T-helper 22 cell (primary cell): ENCODE data around the gene DYDC2.
"Not testable (repeated sequence)": the region's sequence is repeated elsewhere in the genome, so short reads cannot be mapped to it uniquely, and the experiment has no call there.

ENCODE experiments used
- DNase-seq: peaks from one replicate; pipeline ENCODE4 v3.0.0-alpha.2; 2020; ENCODE audit warnings: low read depth

DYDC2 gene, protein sequence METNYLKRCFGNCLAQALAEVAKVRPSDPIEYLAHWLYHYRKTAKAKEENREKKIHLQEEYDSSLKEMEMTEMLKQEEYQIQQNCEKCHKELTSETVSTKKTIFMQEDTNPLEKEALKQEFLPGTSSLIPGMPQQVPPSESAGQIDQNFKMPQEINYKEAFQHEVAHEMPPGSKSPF

GRCh38 chr10:80356563-80356988 is at the start of gene DYDC2, which contains the start of gene DYDC1:
TSS of gene DYDC2 (plus strand) at chr10:80356781. CDS start at chr10:80362444, 5,663 bp downstream.
TSS of gene DYDC1 (minus strand) at chr10:80356755. CDS start at chr10:80352601, 4,154 bp downstream.
- no peak for DNase-seq

DNA sequence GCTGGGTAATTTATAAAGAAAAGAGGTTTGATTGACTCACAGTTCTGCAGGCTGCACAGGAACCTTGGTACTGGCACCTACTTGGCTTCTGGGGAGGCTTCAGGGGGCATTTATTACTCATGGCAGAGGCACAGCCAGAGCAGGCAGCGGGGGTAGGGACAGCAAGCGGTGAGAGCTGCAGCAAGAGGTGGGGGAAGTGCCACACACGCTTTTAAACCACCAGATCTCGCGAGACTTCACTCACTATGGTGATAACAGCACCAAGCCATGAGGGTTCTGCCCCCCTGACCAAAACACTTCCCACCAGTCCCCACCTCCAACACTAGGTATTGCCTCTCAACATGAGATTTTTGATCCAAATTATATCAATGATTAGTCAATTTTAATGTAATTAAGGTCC is 43.1 kb upstream of the DYDC2 start:
- no peak for DNase-seq

GRCh38 chr10:80315391-80315790 is 41.2 kb upstream of the DYDC2 start:
- no peak for DNase-seq

DNA sequence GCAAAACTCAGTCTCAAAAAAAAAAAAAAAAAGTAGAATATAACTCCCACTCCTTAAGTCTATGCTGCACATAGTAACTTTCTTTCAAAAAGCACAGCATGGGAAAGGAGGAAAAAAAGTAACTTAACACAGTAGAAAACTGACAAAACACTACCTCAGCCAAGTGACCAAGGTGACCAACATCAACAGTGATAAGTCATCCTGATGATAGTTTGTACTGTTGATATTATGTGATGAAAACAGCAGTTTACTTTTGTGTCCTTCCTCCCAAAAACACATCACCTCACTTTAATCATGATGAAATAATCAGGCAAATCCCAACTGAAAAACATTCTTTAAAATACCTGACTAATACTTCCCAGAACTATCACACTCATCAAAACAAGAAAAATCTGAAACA is 37.8 kb upstream of the DYDC2 start:
- DNase-seq, result no peak

DNA sequence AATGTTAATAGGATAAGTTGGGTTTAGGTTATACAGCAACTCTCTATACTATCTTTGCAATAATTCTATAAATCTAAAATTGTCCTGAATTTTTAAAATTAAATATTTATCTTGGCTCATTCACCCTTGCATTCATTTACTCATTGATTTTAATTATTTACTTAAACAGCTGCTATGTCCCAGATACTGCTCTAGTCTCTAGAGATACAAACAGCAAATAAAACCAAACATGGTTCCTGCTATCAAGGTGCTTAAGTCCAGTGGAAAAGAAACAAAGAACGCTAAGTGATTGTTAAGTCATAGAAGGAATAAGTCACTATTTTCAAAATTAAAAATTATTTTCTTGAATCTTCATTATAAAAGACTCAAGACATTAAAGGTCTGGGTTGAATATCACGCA is 37.3 kb upstream of the DYDC2 start:
- DNase-seq, result no peak

DNA sequence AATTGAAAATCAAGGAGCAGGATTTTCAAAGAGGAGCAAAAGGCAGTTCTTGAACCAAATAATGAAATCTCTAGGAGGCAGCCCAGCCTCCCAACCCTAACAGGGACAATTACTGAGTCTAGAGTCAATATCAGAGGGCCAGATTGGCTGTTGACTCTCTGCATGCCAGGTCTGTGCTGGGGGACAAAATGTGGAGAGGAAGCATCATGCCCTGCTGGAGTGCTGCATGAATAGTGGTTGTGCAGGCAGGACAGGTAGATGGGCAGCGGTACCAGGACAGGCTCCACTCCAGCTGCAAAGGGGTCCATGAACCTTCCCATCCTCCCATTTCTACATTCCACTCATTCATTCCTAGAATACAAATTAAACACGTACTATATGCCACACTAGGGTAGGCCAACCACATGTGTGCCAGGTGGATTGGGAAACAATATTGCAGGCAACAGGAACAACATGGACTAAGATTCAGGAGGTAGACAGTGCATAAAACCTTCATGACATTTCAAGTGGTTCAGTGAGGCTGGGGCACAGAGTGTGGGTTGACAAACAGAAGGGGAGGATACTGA is 36.8 kb upstream of the DYDC2 start:
- no peak for DNase-seq

DNA sequence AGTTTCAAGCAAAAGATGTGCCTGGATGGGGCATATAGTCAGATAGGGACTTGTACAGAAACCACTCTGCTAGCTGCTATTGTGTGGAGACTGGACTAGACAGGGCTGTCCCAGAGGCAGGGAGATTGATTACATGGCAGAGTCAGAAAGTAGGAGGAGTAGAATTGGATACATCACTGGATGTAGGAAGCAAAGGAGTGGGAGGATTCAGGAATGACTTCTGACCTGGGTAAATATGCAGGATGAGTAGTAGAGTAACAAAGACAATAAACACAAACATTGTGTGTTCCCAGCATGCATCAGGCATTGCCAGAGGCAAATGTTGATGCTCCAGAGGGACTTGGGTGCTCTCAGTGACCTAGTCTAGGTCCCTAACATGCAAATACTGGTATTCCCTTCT is 36.2 kb upstream of the DYDC2 start:
- no peak for DNase-seq

- no peak for DNase-seq
These were observed 35.4 kb upstream of the DYDC2 start for GRCh38 chr10:80321183-80321582.

GRCh38 chr10:80322158-80322557 is 34.4 kb upstream of the DYDC2 start:
- DNase-seq, result no peak

- DNase-seq, result no peak
These were observed 33.9 kb upstream of the DYDC2 start for GRCh38 chr10:80322711-80323110.

GRCh38 chr10:80323311-80323710 is 33.3 kb upstream of the DYDC2 start:
- DNase-seq, result no peak

- DNase-seq, result no peak
These were observed 32.5 kb upstream of the DYDC2 start for GRCh38 chr10:80324086-80324485.

- DNase-seq, result no peak
These were observed 31.7 kb upstream of the DYDC2 start for GRCh38 chr10:80324891-80325364.

DNA sequence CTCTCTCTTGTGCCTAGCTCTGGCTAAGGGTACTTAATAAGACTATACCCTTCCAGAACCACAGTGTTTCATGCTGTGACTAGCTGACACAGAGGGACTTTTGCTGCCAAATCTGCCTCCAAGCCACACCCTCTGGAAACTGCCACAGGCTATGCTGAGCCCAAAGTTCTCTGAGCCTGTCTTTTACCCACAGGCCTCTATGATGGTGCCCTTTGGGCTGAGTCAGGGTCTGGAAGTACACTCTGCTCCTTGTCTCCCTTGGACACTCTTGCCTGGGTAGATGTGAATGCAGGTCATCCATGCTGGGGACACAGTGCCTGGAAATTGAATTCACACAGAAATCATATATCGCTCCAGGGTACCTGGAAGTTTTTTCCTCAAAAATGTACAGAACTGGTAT is 22.6 kb upstream of the DYDC2 start:
- no peak for DNase-seq

GRCh38 chr10:80344276-80344675 is 12.3 kb upstream of the DYDC2 start:
- DNase-seq, result no peak

DNA sequence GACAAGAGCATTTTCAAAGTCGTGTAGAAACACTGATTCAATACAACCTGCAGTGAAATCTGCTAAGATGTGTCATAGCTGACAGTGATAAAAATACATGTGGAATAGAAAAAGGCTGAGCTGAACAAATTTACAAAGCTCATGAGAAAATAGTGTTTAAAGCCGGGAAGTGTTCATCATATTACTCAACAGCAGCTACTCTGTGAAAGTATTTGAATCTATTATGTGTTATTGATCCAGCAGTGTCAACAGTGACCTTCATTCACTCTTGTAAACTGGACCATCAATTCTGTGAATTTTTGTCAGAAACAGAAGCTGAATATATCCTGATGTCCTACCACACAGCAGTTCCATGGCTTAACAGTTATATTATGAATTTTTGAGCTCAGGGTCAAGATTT is 11.7 kb upstream of the DYDC2 start:
- DNase-seq, result no peak

DNA sequence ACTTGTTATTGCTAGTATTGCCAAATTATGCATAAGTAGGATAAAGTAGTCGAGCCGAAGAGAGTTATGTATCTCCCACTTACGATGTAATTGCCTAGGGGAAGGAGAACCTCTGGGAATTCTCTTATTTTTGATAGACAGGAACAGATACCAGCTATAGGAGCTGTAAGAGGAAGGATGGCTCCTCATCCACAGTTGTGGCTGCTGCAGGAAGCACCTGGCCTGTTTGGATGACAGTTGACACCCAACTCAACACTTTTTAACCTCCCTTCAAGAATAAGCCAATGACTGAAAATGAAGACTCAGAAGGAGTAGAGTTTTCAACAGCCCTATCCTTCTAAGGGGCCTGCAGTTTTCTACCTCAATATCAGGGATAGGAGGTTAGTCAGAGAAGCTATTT is 6.3 kb upstream of the DYDC2 start:
- no peak for DNase-seq

DNA sequence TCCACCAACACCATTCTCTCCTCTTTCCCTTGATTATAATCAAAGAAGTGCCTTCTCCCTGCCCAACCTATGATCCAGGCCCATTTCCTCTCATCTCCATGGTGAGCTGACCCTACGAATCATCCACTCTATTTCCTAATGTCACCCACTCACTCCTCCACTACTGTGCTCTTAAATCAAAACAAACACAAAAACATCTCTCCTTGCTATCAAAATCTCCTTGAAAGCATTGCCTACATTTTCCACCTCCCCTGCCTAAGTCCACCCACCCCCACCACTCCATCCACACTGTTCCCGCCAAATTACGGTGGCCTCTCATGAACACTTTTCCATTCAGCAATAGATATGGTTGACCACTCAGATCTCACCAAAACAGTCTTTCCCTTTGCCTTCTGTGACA is 5.4 kb upstream of the DYDC2 start:
- no peak for DNase-seq

GRCh38 chr10:80356989-80357850 is 639 bp downstream of the DYDC2 start:
- DNase-seq, result no peak

DNA sequence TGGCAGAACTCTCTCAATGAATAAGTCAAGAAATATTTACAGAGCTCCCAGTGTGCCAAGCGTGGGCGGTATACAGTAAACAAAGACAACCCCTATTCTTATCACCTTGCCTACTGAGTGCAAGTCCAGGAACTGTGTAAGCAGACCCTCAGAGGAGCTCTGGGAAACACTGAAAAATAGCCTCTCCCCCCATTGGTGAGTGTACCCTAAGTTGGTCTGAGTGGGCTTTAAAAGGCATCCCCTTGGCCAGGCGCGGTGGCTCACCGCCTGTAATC is 1.2 kb downstream of the DYDC2 start:
- no peak for DNase-seq

DNA sequence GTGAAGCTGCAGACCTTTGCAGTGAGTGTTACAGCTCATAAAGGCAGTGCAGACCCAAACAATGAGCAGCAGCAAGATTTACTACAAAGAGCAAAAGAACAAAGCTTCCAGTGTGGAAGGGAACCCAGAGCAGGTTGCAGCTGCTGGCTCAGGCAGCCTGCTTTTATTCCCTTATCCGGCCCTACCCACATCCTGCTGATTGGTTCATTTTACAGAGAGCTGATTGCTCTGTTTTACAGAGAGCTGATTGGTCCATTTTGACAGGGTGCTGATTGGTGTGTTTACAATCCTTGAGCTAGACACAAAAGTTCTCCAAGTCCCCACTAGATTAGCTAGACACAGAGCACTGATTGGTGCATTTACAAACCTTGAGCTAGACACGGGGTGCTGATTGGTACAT is 2.3 kb downstream of the DYDC2 start:
- not testable (repeated sequence) for DNase-seq

DNA sequence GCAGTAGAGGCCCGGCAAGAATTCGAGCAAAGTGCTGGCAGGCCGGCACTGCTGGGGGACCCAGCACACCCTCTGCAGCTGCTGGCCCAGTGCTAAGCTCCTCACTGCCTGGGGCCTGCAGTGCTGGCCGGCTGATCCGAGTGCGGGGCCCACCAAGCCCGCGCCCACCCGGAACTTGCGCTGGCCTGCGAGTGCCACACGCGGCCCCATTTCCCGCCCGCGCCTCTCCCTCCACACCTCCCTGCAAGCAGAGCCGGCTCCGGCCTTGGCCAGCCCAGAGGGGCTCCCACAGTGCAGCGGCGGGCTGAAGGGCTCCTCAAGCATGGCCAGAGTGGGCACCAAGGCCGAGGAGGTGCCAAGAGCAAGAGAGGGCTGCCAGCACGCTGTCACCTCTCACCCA is 3.1 kb downstream of the DYDC2 start:
- no peak for DNase-seq

- no peak for DNase-seq
These were observed 8.9 kb downstream of the DYDC2 start for GRCh38 chr10:80365510-80365909.
